CD4-positive, alpha-beta T cell treated with Interleukin-15 for 1 hour (primary cell): ENCODE results near the gene ANKRD13C.
"Not testable (repeated sequence)": the region's sequence is repeated elsewhere in the genome, so short reads cannot be mapped to it uniquely, and the experiment has no call there.

Experiments used
- DNase-seq: peaks from one replicate; pipeline ENCODE4 v3.0.0-alpha.2; 2020

Gene ANKRD13C, protein sequence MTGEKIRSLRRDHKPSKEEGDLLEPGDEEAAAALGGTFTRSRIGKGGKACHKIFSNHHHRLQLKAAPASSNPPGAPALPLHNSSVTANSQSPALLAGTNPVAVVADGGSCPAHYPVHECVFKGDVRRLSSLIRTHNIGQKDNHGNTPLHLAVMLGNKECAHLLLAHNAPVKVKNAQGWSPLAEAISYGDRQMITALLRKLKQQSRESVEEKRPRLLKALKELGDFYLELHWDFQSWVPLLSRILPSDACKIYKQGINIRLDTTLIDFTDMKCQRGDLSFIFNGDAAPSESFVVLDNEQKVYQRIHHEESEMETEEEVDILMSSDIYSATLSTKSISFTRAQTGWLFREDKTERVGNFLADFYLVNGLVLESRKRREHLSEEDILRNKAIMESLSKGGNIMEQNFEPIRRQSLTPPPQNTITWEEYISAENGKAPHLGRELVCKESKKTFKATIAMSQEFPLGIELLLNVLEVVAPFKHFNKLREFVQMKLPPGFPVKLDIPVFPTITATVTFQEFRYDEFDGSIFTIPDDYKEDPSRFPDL

DNA sequence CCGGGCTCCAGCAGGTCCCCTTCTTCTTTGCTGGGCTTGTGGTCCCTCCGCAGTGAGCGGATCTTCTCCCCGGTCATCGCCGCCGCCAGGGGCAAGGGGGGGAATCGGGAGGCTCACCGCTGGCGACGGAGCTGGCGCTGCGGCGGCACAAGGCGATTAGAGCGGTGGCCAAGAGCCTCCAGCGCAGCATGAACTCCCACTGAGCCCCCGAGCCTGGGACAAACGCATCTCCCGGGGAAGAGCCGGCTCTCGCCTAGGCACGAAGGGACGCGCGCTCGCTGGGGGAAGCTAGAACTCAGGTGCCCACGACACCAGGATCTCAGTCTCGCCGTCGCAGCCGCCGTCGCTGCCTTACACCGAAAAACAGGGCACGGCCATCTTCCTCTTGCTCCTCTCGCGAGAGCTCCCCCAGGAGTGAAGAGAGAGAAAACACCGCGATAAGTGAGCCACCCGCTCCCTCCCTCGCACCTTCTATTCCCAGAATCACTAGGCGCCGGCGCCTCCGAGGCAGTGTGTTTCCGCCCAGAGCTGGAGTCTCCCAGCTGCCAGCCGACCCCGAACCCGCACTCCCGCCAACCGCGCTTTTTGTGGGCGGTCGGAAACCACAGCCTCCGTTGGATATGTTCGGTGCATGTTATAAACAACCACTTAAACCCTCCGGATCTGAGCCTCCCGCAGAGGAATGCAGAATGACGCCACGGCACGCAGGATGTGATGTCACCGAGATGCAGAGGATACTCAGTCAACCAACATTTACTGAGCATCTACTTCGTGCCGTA is at the start of gene ANKRD13C:
TSS of gene ANKRD13C (minus strand) at position 391 of the 779 bp plus-strand sequence. CDS start at position 77, 314 bp downstream.
- peak; percentile 94 for DNase-seq

DNA sequence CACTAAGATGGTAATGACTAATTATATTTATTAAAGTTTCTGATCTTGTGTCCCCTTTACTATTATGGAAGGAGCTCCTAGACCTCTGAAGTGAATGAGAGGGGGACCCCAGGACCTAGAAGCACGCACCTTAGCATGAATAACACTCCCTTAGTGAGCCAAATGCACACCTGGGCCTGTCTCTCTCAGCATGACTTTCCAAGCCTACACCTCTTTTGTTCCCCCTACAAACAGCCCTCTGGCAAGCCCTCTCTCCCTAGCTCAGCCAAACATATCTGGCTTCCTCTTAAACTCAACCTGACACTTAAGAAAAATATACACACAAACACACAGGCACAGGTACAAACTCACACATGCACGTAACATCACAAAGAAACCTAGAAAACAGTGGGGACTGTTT is 49.2 kb upstream of the ANKRD13C start:
- no peak for DNase-seq

DNA sequence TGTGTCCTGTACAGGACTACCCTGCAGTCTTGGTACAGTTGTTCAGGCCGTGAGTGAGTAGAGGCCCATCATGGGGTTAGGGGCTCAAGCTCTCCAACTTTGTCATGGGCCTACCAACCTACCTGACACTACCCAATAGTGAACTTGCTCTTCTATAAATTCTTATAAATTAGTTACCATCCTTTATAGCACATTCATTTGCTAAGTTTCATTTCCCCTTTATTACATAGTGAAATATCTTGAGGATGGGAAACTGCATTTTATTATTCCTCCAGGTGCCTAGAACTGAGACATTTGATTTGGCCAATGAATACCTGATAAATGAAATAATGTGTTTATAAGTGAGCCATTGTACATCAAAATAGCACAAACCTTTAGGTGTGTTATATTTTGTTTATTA is 47.5 kb upstream of the ANKRD13C start:
- DNase-seq: no peak

DNA sequence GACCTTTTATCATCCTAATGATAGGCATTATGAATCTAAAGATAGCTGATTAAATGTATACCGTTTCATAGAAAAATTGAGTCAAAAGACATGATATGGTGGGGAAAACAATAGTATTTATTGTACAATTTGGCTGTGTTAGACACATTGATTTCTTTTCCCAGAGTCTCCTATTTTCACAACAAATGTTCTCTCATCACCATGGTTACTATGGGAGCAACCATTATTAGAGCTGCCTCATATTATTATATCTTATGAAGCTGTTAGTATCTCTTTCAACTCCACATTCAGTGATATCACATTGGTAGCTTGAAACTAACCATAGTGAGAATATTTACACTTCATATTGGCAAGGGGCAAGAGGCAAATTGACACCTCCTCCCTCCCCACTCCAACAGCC is 45.8 kb upstream of the ANKRD13C start:
- DNase-seq: no peak

DNA sequence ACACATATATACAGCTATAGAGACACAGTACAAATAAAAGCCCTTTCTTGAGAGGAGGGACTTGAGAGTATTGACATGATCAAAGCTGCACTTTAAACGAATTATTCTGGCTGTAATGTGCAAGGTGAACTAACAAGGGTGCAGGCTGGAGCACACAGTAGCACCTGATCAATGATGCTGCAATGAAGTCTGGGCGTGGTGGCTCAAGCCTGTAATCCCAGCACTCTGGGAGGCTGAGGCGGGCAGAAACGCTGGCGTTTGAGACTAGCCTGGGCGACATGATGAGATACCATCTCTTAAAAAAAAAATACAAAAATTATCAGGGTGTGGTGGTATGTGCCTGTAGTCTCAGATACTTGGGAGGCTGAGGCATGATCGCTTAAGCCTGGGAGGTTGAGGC is 42.5 kb upstream of the ANKRD13C start:
- no peak for DNase-seq

DNA sequence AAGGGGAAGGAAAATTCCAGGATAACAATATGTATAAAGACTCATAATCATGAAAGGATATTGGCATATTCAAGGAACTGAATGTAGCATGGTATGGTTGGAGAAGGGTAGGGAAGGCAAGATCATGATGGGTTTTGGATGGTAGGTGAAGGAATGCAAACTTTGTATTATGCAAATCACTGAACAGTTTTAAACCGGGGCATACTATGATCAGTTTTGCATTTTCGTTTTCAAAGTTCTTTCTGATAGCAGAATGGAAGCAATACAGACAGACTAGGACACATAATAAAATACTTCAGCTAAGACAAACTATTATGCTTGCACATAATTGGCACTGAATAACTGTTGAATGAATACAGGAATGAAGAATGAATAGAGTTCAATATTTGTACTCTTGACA is 42.1 kb upstream of the ANKRD13C start:
- DNase-seq: no peak

DNA sequence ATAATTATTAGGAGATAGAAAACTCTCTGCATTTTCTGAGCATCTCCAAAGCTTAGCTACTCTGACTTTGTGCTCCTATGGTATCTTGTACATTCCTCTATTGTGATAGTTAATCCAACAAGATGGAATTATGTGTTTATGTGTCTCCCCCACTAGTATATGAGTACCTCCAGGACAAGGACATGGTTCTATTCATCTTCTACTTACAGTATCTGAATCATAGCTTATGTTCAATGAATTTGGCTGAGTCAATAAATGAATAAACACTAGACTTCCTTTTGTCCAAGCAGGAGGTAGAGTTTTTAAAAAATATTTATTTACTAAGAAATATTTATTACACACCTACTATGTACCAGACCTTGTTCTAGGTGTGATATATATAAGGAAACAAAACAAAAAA is 38.1 kb upstream of the ANKRD13C start:
- DNase-seq: no peak

DNA sequence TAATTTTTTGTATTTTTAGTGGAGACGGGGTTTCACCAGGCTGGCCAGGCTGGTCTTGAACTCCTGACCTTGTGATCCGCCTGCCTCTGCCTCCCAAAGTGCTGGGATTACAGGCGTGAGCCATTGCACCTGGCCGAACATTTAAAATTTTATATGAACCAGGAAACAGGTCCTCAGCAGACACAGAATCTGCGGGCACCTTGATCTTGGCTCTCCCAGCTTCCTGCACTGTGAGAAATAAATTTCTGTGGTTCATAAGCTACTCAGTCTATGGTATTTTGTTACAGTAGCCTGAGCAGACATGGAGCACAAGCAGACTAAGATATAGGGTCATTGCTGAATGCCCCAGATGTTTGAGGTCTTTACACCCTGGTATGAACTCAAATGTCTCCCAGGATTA is 33.0 kb upstream of the ANKRD13C start:
- no peak for DNase-seq

DNA sequence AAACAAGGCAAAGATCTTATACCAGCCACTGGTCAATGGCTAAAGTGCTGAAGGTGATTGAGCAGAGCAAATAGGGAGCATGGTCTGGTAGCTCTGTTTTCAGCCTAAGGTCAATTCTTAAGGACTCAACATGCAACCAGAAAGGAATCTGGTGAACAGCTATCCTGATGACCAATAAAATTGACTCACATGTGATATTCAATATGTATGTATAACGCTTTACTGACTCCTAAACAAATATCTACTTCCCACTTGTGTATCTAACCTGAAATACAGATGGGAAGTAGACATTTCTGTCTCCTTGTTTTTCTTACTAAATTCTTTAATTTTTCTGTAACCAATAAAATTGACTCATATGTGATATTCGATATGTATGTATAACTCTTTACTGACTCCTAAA is 31.6 kb upstream of the ANKRD13C start:
- no peak for DNase-seq

DNA sequence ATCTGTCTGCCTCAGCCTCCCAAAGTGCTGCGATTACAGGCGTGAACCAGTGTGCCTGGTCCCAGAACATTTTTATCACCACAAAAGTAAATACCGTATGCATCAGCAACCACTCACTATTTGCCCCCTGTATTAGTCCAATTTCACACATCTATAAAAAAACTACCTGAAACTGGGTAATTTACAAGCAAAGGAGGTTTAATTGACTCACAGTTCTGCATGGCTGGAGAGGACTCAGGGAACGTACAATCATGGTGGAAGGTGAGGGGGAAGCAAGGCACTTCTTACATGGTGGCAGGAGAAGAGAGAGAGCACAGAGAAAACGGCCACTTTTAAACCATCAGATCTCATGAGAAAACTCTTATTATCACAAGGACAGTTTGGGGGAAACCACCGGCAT is 31.0 kb upstream of the ANKRD13C start:
- no peak for DNase-seq

DNA sequence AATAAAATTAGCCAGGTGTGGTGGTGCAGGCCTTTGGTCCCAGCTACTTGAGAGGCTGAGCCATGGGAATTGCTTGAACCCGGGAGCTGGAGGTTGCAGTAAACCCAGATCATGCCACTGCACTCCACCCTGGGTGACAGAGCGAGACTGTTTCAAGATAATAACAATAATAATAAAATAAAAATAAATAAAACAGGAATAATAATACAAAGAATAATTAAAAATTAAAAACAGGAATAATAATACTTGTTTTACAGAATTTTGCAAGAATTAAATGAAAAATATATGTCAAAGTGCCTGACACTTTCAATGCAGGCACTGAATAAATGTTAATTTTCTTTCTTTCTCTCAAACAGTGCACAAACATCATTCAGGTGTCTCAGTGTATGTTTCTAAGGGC is 30.0 kb upstream of the ANKRD13C start:
- DNase-seq: no peak

DNA sequence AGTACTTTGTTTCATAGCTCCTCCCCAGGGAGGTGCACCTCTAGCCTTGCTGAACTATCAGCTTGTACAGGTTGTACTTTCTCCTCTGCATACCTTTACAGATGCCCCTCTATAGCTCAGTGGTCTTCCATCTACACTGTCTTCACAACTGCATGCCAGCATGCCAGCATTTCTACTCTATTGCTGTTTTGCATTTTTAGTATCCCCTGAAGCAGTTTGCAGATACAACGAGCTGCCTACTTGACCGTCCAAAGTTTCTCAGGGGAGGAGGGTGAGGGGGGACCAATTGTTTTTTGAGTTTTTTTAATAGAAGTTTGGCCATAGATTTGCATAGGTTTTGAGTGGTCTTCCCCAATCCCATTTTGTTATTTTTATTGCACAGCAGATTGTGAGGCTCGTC is 29.0 kb upstream of the ANKRD13C start:
- DNase-seq: no peak

DNA sequence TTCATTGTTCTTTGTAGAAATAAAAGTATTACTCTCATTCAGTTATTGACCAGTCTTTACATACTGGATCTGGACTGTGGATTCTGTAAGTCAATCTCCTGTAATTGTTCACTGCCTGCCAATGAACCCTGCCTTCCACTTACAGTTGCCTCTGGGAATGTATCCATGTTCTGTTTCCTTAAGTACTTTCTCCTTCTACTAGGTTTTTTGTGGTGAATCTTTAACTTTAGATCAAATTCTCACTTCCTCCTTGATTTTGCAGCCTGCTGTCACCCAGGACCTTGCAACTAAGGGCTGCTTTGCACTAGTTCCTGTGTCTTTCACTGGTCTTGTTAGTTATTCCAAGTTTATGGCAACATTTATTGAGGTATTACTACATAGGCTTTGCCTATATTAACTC is 28.2 kb upstream of the ANKRD13C start:
- DNase-seq: no peak

DNA sequence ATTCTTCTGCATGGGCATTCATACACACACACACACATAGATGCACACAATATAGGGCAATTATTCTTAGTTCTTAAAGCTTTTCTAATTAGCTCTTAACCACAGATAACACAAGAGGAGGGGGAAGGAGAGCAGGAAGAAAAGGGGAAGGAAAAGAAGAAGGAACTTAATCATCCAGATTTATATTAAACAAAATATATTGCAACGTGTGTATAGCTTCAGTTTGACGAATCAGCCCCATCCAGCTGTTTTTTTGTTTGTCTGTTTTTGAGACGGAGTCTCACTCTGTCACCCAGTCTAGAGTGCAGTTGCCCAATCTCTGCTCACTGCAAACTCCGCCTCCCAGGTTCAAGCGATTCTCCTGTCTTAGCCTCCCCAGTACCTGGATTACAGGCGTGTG is 21.7 kb upstream of the ANKRD13C start:
- DNase-seq: no peak

DNA sequence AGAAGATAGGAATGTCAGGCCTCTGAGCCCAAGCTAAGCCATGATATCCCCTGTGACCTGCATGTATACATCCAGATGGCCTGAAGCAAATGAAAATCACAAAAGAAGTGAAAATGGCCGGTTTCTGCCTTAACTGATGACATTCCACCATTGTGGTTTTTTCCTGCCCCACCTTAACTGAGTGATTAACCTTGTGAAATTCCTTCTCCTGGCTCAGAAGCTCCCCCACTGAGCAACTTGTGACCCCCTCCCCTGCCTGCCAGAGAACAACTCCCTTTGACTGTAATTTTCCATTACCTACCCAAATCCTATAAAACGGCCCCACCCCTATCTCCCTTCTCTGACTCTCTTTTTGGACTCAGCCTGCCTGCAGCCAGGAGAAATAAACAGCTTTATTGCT is 19.1 kb upstream of the ANKRD13C start:
- not testable (repeated sequence) for DNase-seq

DNA sequence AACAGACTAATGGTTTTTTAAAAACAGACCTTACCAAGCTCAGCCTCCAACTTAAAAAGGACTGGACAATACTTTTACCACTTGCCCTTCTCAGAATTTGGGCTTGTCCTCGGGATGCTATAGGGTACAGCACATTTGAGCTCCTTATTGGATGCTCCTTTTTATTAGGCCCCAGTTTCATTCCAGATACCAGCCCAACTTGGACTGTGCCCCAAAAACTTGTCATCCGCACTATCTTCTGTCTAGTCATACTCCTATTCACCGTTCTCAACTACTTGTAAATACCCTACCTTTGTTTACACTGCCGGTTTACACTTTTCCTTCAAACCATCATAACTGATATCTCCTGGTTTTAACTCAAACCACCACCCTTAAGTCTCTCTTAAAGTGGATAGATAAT is 17.9 kb upstream of the ANKRD13C start:
- no peak for DNase-seq

DNA sequence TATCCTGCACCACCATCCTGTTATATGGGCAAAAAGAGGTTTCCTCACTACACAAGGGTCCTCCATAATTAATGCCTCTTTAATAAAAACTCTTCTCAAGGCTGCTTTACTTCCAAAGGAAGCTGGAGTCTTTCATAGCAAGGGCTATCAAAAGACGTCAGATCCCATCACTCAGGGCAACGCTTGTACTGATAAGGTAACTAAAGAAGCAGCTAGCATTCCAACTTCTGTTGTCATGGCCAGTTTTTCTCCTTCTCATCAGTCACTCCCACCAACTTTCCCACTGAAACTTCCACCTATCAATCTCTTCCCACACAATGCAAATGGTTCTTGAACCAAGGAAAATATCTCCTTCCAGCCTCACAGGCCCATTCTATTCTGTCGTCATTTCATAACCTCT is 17.1 kb upstream of the ANKRD13C start:
- not testable (repeated sequence) for DNase-seq

DNA sequence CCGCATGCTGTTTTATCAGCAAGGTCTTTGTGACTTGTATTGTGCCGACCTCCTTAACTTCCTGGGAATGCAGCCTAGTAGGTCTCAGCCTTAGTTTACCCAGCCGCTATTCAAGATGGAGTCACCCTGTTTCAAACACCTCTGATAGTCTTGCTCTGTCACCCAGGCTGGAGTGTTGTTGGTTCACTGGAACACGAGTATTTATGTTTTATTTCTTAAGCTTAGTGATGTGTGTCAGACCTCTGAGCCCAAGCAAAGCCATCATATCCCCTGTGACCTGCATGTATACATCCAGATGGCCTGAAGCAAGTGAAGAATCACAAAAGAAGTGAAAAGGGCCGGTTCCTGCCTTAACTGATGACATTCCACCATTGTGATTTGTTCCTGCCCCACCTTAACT is 12.9 kb upstream of the ANKRD13C start:
- not testable (repeated sequence) for DNase-seq

DNA sequence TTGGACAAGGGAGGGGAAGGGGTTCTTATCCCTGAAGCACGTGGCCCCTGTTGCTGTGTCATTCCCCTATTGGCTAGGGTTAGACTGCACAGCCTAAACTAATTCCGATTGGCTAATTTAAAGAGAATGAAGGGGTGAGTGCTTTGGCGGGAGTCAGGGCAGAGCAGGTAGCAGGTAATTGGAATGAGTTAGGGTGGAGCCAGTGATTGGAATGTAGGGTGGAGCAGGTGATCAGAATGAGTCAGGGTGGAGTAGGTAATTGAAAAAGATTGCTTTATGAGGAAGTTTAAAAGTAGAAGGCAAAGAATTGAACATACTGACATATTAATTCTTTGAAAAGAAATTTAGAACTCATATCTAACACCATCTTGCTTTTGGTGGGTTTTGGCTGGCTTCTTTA is 12.5 kb upstream of the ANKRD13C start:
- DNase-seq: not testable (repeated sequence)

DNA sequence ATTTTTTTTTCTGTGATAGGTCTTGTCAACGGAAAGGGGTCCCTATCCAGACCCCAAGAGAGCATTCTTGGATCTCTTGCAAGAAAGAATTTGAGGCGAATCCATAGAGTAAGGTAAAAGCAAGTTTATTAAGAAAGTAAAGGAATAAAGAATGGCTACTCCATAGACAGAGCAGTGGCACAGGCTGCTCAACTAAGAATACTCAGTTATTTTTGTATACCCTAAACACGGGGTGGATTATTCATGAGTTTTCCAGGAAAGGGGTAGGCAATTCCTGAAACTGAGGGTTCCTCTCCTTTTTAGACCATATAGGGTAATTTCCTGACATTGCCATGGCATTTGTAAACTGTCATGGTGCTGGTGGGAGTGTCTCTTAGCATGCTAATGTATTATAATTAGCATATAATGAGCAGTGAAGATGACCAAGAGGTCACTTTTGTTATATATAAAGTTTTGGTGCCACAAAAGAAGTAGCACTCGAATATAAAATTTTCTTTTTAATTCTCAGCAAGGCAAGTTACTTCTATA is 12.0 kb upstream of the ANKRD13C start:
- DNase-seq: not testable (repeated sequence)

DNA sequence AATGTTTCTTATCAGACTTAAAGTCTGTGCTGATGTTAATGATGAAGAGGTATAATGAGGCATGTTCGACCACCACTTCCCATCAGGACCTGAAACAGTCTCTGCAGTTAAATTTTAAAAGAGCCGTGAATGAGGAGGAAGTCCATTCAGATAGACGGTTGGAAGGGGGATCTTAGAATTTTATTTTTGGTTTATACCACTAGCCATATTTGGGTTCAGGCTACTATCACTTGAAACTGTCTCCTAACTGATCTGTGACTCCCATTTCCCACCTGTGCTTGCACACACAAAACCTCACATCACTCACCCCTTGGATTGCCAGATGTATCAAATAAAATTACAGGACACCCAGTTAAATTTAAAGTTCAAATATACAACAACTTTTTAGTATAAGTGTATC is 9.9 kb upstream of the ANKRD13C start:
- no peak for DNase-seq

DNA sequence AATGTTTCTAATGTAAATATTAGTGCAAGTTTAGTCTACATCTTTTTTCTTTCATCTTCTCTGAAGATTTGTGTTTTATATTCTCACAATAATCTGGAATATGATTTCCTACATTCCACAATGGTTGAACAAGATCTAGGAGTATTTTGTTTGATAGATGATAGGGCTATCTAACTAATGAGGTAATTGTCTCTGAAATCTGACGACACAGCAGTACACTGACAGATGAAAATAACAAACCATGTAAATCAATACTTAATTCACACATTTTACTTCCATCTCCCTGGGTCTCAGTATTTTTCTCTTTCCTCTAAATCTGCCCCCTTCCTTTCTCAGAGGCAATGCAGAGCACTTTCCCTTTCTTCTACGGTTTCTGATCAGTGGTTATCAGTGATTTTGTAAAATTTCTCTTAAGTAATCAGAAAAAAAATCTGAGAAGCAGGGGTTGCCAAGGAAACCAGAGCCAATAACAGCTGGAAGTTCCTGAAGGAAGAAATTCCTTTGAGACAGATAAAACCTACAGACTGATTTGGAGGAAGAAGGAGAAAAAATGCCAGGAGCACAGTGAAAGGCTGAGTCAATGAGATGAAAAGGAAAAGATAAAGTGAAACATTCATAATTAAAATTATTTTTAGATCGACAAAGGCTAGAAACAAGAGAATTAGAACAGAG is 7.3 kb upstream of the ANKRD13C start:
- no peak for DNase-seq

DNA sequence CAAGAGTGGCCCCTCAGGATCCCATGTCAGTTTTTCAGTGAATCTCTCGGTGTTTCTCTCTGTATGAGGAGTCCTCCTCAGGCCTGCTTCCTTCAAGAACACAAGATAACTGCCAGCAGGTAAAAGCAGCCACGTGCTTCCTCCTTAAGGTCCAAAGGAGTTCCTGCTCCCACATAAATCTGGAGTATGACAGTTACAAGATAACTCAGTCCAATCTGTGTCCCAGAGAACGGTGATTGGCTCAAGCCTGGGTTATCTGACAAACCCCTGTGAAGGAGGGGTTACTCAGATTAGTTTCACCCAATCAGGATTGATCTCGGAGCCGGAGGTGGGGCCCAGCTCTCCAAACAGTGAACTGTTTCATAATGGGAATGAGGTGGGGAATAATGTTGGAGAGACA is 5.8 kb upstream of the ANKRD13C start:
- no peak for DNase-seq
